HCT116 (cell line): ENCODE measurements around the gene RDH8. TPM values are rescaled to one million over a fixed set of nuclear protein-coding genes. Genes with fewer than 3 reads are reported as not detected.

Source experiments
- ATAC-seq: fragments of 200-7000 bp; cut with Tn5 transposase; 2 replicates; pipeline ENCODE4 v1.9.1; 2020; ENCODE audit warnings: mild to moderate bottlenecking, moderate library complexity
- BruUV-seq: library from RNA; stranded (reverse); fragments of 400-500 nt; replicated peaks from 2 replicates; lab custom pipeline; 2021; lab: Mats Ljungman, UMichigan
- CTCF ChIA-PET: fragments of 300-600 bp; sonication (Branson Sonifier 250); formaldehyde crosslinking; loops from one replicate; lab custom pipeline; 2021; ENCODE audit warnings: antibody characterized with exemption; lab: Charles Lee
- POLR2A ChIA-PET: fragments of 300-600, 350-600 bp; sonication (Branson Sonifier 250); formaldehyde crosslinking; loops from one replicate; lab custom pipeline; 2021; ENCODE audit warnings: antibody characterized with exemption; lab: Charles Lee
- RAD21 ChIA-PET, 2 experiments: fragments of 300-600 bp; sonication (Branson Sonifier 250); formaldehyde crosslinking; loops; one replicate each; lab custom pipeline; 2023; ENCODE audit warnings: low total read pairs in 2 of 2; ENCODE audit not compliant: uncharacterized antibody in 2 of 2, unreplicated experiment in 2 of 2, low non-redundant PET in 1 of 2; lab: Charles Lee
- DNase-seq: peaks from one replicate; pipeline ENCODE4 v3.0.0-alpha.2; 2010; ENCODE audit warnings: low read depth, low spot score
- H2AFZ ChIP-seq: fragments of 200-600 bp; shearing (Covaris generic), sonication (generic); 2 replicates; pipeline ENCODE4 v1.6.1; 2017; ENCODE audit warnings: low read depth, mixed run types, mixed read lengths, antibody characterized with exemption, low read length; ENCODE audit not compliant: poor library complexity, severe bottlenecking
- H3K27ac ChIP-seq: 2 replicates; pipeline ENCODE4 v1.5.1; 2012; ENCODE audit warnings: low read depth, low read length
- H3K27me3 ChIP-seq: fragments of 200-600 bp; sonication (generic); 2 replicates; pipeline ENCODE4 v1.6.1; 2016; ENCODE audit warnings: mixed run types, low read length, mixed read lengths; ENCODE audit not compliant: insufficient read depth
- H3K36me3 ChIP-seq, 2 experiments: fragments of 200-500 bp in 1 of 2; fragments of 200-600 bp in 1 of 2; sonication (Bioruptor generic) in 1 of 2; sonication (generic) in 1 of 2; 2 replicates each; pipeline versions ENCODE4 v1.5.1 to v1.6.1; 2014 to 2016; ENCODE audit warnings: low read length in 2 of 2, inconsistent platforms in 1 of 2, mixed read lengths in 1 of 2, mixed run types in 1 of 2; ENCODE audit not compliant: insufficient read depth in 2 of 2, control insufficient read depth in 1 of 2
- H3K4me1 ChIP-seq, 2 experiments: fragments of 200-600 bp in 1 of 2; sonication (generic) in 1 of 2; 2 replicates each; pipeline versions ENCODE4 v1.5.1 to v1.6.1; 2012 to 2017; ENCODE audit warnings: low read length in 2 of 2, inconsistent platforms in 1 of 2, mild to moderate bottlenecking in 1 of 2, mixed read lengths in 1 of 2, mixed run types in 1 of 2, moderate library complexity in 1 of 2; ENCODE audit not compliant: insufficient read depth in 2 of 2, control insufficient read depth in 1 of 2
- H3K4me2 ChIP-seq: fragments of 200-600 bp; sonication (generic); 2 replicates; pipeline ENCODE4 v1.6.1; 2017; ENCODE audit warnings: mixed run types, low read length, mixed read lengths
- H3K4me3 ChIP-seq, 2 experiments: fragments of 200-600 bp in 1 of 2; sonication (generic) in 1 of 2; replicated peaks in 1 of 2; 2 replicates each; pipeline ENCODE4 v1.5.1; 2011 to 2016; ENCODE audit warnings: low read length in 2 of 2, control low read depth in 1 of 2, low read depth in 1 of 2, mild to moderate bottlenecking in 1 of 2, mixed read lengths in 1 of 2, mixed run types in 1 of 2
- H3K79me2 ChIP-seq: fragments of 200-600 bp; sonication (generic); 2 replicates; pipeline ENCODE4 v1.6.1; 2017; ENCODE audit warnings: mild to moderate bottlenecking, mixed run types, low read length, moderate library complexity, mixed read lengths; ENCODE audit not compliant: insufficient read depth
- H3K9ac ChIP-seq: fragments of 200-600 bp; sonication (generic); 2 replicates; pipeline ENCODE4 v1.6.1; 2016; ENCODE audit warnings: low read length, mixed read lengths
- H3K9me2 ChIP-seq: fragments of 200-600 bp; sonication (generic), shearing (Covaris generic); 2 replicates; pipeline ENCODE4 v1.6.1; 2017; ENCODE audit warnings: mixed run types, mild to moderate bottlenecking, moderate library complexity; ENCODE audit not compliant: insufficient read depth
- H3K9me3 ChIP-seq, 2 experiments: fragments of 200-500 bp in 1 of 2; fragments of 200-600 bp in 1 of 2; sonication (Bioruptor generic) in 1 of 2; sonication (generic) in 1 of 2; 2 replicates each; pipeline ENCODE4 v1.6.1; 2014 to 2017; ENCODE audit warnings: low read length in 2 of 2, mixed read lengths in 2 of 2, inconsistent platforms in 1 of 2, low read depth in 1 of 2, mild to moderate bottlenecking in 1 of 2, mixed run types in 1 of 2, moderate library complexity in 1 of 2; ENCODE audit not compliant: control insufficient read depth in 1 of 2, insufficient read depth in 1 of 2
- H4K20me1 ChIP-seq: fragments of 200-600 bp; sonication (generic), shearing (Covaris generic); 2 replicates; pipeline ENCODE4 v1.6.1; 2017; ENCODE audit warnings: mixed run types, mild to moderate bottlenecking, moderate library complexity; ENCODE audit not compliant: insufficient read depth
- JUND ChIP-seq: IDR thresholded peaks from 2 replicates; pipeline ENCODE4 v1.6.1; 2012
- MAX ChIP-seq: IDR thresholded peaks from 2 replicates; pipeline ENCODE4 v1.6.1; 2012
- RAD21 ChIP-seq: IDR thresholded peaks from 2 replicates; pipeline ENCODE4 v1.6.1; 2012; ENCODE audit warnings: low read depth, mild to moderate bottlenecking
- TCF7L2 ChIP-seq: IDR thresholded peaks from 2 replicates; pipeline ENCODE4 v1.7.0; 2011; ENCODE audit warnings: borderline replicate concordance, inconsistent platforms; ENCODE audit not compliant: insufficient read depth, insufficient read length; ENCODE audit errors: extremely low read depth
- YY1 ChIP-seq: IDR thresholded peaks from 2 replicates; pipeline ENCODE4 v1.6.1; 2011; ENCODE audit warnings: low read length, low read depth, moderate library complexity, mild to moderate bottlenecking; ENCODE audit not compliant: insufficient replicate concordance; ENCODE audit errors: extremely low read depth
- ZNF274 ChIP-seq: fragments of 200-500 bp; sonication (Bioruptor generic); IDR thresholded peaks from 2 replicates; pipeline ENCODE4 v1.6.1; 2014; ENCODE audit warnings: mild to moderate bottlenecking, low read depth, low read length, inconsistent platforms
- intact Hi-C: fragments of 100-400 bp; cut with micrococcal nuclease; formaldehyde crosslinking; loops from 2 replicates; pipeline ENCODE4 v1.10.0; 2022
- total RNA-seq: library from RNA; stranded (reverse); gene quantifications from one replicate; pipeline ENCODE4 v1.2.1, GENCODE V29; 2021; ENCODE audit not compliant: unreplicated experiment
- TF ChIP-seq, protein P1 (sequence below): IDR thresholded peaks from 2 replicates; pipeline ENCODE4 v1.6.1; 2012
- TF ChIP-seq, protein P2 (sequence below): IDR thresholded peaks from 2 replicates; pipeline ENCODE4 v1.6.1; 2011; ENCODE audit warnings: mild to moderate bottlenecking, low read length, moderate library complexity; ENCODE audit not compliant: insufficient replicate concordance; ENCODE audit errors: extremely low read depth
- TF ChIP-seq, protein P3 (sequence below): IDR thresholded peaks from 2 replicates; pipeline ENCODE4 v1.6.1; 2012; ENCODE audit warnings: low read depth

The RDH8 gene
- total RNA-seq, 1 experiment from 2014 or later = not detected

DNA sequence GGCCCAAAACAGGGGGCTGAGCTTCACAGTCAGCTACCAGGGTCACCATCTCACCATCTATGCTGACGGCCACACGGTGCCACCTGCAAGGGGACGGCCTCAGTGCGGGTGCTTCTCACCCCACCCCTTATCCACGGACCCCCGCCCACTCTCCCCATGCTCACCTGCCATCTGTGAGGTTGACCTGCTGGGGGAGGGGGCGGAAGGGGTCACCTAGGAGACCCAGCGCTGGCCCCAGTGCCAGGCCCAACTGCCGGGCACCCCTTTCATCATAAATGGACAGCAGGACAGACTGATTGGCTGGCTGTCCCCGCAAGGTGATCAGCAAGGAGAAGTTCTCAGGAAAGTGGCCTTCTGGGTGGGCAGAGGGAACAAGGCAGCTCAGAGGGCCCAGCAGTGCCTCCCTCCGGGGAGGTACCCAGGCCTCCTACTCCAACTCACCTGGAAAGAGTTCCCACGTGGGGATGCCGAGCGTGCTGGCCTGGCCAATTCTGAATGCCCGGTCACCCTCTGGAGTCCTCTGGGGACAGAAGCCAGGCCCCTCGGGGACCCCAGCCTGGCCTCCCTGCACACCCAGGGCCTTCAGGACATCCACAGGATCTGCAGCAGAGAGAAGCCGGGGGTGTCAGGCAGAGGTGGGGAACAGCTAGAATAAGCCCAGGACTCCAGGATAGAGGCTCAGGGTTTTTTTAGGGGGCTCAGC lies 7.5 kb upstream of the RDH8 start (continued):
- TF ChIP-seq, protein P1, sequence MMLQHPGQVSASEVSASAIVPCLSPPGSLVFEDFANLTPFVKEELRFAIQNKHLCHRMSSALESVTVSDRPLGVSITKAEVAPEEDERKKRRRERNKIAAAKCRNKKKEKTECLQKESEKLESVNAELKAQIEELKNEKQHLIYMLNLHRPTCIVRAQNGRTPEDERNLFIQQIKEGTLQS = no peak
- TF ChIP-seq, protein P2, sequence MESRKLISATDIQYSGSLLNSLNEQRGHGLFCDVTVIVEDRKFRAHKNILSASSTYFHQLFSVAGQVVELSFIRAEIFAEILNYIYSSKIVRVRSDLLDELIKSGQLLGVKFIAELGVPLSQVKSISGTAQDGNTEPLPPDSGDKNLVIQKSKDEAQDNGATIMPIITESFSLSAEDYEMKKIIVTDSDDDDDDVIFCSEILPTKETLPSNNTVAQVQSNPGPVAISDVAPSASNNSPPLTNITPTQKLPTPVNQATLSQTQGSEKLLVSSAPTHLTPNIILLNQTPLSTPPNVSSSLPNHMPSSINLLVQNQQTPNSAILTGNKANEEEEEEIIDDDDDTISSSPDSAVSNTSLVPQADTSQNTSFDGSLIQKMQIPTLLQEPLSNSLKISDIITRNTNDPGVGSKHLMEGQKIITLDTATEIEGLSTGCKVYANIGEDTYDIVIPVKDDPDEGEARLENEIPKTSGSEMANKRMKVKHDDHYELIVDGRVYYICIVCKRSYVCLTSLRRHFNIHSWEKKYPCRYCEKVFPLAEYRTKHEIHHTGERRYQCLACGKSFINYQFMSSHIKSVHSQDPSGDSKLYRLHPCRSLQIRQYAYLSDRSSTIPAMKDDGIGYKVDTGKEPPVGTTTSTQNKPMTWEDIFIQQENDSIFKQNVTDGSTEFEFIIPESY = no peak

- ChIA-PET CTCF (no interaction called here), POLR2A (no interaction called here), RAD21 (no interaction called here)
- H3K9me3 ChIP-seq = no peaks in the 10 kb centered on the region
- no peak overlapping the region for H3K27ac ChIP-seq
- H3K9ac ChIP-seq = no peak overlapping the region
- peaks cover 26% of the 10 kb centered on the region; the same call in 1 of the 2 replicates for H3K27me3 ChIP-seq
- no peak for TF ChIP-seq MAX
- TF ChIP-seq, protein P1 = no peak
- TF ChIP-seq ZNF274 = no peak
- TF ChIP-seq YY1 = no peak
- no peak for TF ChIP-seq TCF7L2
- TF ChIP-seq, protein P3, sequence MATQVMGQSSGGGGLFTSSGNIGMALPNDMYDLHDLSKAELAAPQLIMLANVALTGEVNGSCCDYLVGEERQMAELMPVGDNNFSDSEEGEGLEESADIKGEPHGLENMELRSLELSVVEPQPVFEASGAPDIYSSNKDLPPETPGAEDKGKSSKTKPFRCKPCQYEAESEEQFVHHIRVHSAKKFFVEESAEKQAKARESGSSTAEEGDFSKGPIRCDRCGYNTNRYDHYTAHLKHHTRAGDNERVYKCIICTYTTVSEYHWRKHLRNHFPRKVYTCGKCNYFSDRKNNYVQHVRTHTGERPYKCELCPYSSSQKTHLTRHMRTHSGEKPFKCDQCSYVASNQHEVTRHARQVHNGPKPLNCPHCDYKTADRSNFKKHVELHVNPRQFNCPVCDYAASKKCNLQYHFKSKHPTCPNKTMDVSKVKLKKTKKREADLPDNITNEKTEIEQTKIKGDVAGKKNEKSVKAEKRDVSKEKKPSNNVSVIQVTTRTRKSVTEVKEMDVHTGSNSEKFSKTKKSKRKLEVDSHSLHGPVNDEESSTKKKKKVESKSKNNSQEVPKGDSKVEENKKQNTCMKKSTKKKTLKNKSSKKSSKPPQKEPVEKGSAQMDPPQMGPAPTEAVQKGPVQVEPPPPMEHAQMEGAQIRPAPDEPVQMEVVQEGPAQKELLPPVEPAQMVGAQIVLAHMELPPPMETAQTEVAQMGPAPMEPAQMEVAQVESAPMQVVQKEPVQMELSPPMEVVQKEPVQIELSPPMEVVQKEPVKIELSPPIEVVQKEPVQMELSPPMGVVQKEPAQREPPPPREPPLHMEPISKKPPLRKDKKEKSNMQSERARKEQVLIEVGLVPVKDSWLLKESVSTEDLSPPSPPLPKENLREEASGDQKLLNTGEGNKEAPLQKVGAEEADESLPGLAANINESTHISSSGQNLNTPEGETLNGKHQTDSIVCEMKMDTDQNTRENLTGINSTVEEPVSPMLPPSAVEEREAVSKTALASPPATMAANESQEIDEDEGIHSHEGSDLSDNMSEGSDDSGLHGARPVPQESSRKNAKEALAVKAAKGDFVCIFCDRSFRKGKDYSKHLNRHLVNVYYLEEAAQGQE = no peak
- TF ChIP-seq RAD21 = no peak
- TF ChIP-seq JUND = no peak
- no peak overlapping the region for H3K4me2 ChIP-seq
- no peaks in the 10 kb centered on the region for H4K20me1 ChIP-seq
- H3K4me3 ChIP-seq = no peak overlapping the region
- no peak overlapping the region for H2AFZ ChIP-seq
- H3K79me2 ChIP-seq = no peaks in the 10 kb centered on the region
- H3K36me3 ChIP-seq = no peaks in the 10 kb centered on the region
- peaks cover 0 to 30% of the 10 kb centered on the region in 2 experiments; a peak in 2 of 4 replicates for H3K4me1 ChIP-seq
- ATAC-seq (no peak), DNase-seq (no peak)
- H3K9me2 ChIP-seq = no peaks in the 10 kb centered on the region
- intact Hi-C loops = no loop called here
- no TSS peak for BruUV-seq
Measured at GRCh38 chr19:10006335-10006708, 7.0 kb upstream of the RDH8 start.
